Fibroblast of skin of scalp (primary cell): Measurements from ENCODE around the gene ZNF273. TPM values are rescaled to one million over a fixed set of nuclear protein-coding genes. Genes with fewer than 3 reads are reported as not detected.
A peak's percentile ranks its signal among the peaks of the same experiment; 100 is the strongest.
"Not testable (repeated sequence)": the region's sequence is repeated elsewhere in the genome, so short reads cannot be mapped to it uniquely, and the experiment has no call there.

Experiments
- DNase-seq: peaks from one replicate; pipeline ENCODE4 v3.0.0-alpha.2; 2013
- polyA plus RNA-seq, 2 experiments: library from polyadenylated mRNA; unstranded; fragments of 120-200 nt; gene quantifications; one replicate each; pipeline ENCODE4 v1.2.1, GENCODE V29; 2013; ENCODE audit not compliant: insufficient read length in 2 of 2

ZNF273 gene
- polyA plus RNA-seq (2013, experiment 1 of 2; ENCODE audit: insufficient read length), result 1.6 TPM
- polyA plus RNA-seq (2013, experiment 2 of 2; ENCODE audit: insufficient read length), result 1.9 TPM

DNA sequence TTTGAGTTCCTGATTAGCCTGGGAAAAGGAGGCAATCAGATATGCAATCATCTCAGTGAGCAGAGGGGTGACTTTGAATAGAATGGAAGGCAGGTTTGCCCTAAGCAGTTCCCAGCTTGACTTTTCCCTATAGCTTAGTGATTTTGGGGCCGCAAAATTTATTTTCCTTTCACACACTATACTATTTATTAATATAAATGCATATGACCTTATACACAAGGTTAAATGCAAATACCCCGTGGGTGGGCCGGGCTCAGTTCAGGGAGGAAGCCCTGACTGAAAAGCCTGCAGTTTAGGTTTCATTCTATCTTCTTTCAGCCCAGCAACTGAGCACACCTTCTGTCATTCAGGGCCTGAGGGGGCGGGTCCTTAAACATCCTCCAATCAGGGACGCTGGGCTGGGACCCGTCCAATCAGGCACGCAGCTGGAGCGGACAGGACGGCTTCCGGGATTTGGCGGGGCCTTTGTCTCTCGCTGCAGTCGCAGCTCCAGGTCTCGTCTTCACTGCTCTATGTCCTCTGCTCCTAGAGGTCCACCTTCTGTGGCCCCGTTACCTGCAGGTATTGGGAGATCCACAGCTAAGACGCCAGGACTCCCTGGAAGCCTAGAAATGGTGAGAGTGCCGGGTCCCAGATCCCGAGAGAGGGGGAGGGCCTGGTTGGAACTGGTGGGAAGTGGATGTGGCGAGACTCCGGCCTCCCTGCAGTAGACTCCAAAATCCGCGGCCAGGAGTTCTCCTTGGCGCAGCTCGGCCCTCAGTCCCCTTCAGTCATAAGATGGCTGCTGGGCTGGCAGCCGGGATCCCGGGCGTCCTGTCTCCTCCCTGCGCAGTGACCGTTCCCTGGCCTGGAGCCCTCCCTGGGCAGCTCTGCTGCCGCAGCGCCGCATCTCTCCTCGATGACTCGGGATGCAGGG, at the start of gene ZNF273:
ZNF273 (plus strand) TSS at position 468 of the 916 bp plus-strand sequence; CDS start at position 513, 45 bp downstream.
- DNase-seq, result peak; percentile 88

DNA sequence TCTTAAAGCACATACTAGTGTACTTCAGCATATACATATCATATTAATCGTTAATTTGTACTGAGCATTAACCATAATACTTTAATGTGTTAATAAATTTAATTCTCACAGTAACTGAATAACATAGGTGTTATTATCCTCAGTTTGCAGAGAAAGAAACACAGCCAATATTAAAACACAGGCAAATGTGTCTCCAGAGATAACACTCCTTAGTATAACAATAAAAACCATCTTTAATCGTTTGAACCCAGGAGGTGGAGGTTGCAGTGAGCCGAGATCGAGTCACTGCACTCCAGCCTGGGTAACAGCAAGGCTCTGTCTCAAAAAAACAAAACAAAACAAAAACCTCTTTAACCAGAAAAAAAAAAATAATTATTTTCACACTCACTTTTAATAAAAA, 49.4 kb upstream of the ZNF273 start:
- no peak for DNase-seq

DNA sequence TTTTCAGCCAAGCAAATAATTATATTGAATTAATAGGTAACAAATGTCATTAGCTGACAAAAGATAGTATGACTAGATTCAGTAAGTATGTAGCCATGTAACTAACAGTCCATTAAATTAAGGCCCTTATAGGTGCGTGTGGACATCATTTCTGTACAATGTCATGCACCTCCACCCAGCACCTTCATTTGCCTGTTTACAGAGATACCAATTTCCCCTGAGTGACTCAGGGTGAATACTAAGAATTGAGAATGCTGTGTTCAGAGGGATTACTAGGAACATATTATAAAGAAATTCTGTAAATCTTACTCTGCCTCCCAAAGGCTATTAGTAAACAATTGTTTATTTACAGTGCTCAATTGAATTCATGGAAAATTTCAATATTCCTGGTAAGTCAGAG, 48.1 kb upstream of the ZNF273 start:
- no peak for DNase-seq

DNA sequence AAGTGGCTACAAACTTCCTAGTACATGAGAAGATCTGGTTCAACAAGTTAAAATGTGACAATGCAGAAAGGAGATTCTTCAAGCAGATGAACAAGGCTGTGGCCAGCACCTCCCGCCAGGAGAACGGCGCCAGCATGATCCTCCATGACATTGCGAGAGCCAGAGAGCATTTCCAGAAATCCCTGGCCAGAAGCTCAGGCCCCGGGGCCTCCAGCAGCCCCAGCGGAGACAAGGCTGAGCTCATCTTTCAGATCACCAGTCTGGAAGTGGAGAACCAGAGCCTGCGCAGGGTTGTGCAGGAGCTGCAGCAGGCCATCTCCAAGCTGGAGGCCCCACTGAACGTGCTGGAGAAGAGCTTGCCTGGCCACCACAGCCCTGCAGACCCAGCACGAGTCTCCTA, 40.1 kb upstream of the ZNF273 start:
- no peak for DNase-seq

DNA sequence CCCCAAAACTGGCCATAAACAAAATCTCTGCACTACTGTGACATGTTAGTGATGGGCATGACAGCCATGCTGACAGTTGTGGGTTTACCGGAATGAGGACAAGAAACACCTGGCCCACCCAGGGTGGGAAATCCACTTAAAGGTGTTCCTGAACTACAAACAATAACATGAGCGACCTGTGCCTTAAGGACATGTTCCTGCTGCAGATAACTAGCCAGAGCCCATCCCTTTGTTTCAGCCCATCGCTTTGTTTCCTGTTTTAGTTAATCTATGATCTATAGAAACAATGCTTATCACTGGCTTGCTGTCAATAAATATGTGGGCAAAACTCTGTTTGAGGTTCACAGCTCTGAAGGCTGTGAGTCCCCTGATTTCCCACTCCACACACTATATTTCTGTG, 39.5 kb upstream of the ZNF273 start:
- not testable (repeated sequence) for DNase-seq

DNA sequence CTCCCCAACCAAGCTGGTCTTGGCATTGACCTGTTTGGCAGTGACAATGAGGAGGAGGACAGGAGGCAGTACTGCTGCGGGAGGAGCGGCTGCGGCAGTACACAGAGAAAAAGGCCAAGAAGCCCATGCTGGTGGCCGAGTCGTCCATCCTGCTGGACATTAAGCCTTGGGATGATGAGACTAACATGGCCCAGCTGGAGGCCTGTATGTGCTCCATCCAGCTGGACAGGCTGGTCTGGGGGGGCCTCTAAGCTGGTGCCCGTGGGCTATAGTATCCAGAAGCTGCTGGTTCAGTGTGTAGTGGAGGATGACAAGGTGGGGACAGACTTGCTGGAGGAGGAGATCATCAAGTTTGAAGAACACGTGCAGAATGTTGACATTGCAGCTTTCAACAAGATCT, 39.1 kb upstream of the ZNF273 start:
- no peak for DNase-seq

DNA sequence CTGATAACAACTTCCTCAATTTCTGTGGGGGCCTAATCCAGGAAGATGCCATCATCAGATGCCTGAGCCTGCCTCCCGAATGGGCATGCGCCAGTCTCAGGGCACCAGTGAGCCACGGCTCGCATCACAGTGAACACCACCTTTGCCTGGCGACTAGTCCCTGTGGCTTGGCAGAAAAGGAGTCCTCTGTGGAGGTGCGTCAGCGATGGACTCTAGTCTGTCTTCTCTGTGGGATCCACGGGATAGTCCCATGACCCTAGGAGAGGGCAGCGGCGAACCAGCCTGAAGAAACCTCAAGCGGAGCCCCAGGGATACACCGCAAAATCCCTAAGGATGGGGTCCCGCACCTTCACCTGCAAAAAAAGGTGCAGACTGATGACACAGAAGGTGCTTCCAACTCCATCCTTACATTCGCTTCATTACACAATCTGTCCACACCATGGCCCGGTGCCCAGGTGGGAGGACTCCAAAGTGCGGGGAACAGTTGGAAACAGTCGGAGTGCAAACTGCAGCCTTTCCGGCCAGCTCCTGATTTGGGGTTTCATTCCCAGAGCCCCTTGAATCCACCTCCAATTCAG, 35.1 kb upstream of the ZNF273 start:
- no peak for DNase-seq

DNA sequence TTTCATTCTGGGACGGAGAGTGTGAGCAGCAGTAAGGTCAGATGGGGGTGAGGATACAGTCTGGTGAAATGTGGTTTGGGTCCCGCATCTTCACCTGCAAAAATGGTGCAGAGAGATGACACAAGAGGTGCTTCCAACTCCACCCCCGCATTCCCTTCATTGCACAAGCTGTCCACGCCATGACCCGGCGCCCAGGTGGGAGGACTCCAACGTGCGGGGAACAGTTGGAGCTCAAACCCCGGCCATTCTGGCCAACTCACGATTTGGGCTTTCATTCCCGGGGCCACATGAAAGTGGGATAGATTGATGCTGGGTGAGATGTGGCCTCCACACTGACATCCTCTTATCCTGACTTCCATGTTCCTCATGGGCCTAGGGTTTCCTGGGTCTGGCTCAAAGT, 34.6 kb upstream of the ZNF273 start:
- DNase-seq, result no peak

DNA sequence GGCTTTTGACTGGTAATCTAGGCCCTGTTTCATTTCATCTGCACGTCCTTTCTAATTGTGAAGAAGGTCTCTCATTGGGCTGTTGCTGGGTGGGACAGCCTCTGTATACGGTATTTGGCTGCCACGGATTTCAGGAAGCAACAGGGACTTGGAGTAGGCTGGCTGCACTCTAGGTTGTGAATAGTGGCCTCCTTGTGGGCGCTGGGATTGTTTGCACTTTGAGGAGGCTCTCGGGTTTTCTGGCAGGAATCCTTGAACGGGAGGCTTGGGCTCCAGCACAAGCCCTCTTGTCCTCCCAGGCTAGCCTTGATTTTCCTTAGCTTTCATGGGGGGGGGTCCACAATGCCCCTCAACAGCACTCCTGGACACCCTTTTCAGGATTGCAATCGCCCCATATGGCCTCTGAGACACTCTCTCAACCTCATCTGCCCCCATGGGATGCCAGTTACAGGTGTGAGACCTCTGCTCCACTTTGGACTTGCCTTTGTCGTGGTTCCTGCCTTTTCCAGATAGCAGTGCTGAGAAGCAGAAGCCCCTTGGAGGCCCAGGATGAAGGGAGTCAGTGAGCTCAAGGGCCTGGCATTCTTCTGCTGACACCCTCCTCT, 33.9 kb upstream of the ZNF273 start:
- no peak for DNase-seq

DNA sequence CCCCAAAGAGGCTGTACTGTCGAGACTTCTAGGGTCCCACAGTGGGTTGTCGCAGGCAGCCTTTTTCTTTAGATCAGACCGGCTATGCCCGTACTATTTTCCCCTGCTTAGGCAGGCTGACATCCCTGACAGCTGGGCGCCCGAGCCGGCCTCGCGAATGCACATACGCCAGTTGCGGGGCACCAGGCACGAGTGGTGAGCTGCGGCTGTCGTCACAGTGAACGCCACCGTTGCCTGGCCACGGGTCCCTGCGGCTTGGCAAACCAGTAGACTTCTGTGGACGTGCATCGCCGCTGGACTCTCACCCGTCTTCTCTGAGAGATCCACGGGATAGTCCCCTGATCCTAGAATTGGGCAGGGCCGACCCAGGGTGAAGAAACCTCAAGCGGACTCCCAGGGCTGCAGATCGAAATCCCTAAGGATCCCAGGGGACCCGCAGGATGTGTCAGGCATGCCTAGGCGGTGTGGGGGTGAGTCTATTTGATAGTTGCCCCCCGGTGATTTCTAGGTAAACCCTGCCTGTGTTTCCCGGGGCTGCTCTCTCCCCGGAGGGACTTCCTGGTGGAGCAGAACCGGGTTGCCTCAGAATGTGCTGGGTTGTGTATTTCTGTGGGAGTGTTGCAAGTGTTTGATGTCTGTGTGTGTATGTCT, 33.0 kb upstream of the ZNF273 start:
- no peak for DNase-seq

DNA sequence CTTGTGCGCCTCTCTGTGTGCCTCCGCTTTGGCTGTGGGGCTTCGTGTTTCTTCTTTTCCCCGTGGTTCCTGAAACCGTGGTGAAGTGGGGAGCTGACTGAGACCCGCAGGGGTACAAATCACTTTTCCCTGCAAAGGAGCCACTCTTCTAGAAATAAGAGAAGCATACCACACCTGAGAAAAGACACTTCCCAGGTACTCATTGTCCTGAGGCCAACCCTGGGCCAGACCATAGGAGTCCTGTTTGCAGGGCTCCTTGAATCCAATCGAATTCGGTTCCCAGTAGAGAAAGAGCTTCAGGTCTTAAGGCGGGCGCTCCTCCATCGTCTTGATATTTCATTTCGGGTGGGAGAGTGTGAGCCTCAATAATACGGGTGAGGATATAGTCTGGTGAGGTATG, 32.4 kb upstream of the ZNF273 start:
- DNase-seq, result no peak

DNA sequence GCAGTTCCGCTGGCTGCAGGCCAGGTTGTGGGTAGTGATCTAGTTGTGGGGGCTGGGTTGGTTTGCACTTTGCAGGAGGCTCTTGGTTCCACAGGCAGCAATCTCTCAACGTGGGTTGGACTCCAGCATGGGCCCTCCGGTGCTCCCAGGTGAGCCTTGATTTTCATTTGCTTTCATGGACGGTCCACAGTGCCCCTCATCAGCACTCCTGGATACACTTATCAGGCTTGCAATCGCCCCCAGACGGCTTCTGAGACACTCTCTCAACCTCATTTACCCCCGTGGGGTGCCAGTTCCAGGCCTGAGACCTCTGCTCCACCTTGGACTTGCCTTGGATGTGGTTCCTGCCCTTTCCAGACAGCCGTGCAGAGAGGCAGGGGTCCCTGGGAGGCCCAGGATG, 31.3 kb upstream of the ZNF273 start:
- no peak for DNase-seq

DNA sequence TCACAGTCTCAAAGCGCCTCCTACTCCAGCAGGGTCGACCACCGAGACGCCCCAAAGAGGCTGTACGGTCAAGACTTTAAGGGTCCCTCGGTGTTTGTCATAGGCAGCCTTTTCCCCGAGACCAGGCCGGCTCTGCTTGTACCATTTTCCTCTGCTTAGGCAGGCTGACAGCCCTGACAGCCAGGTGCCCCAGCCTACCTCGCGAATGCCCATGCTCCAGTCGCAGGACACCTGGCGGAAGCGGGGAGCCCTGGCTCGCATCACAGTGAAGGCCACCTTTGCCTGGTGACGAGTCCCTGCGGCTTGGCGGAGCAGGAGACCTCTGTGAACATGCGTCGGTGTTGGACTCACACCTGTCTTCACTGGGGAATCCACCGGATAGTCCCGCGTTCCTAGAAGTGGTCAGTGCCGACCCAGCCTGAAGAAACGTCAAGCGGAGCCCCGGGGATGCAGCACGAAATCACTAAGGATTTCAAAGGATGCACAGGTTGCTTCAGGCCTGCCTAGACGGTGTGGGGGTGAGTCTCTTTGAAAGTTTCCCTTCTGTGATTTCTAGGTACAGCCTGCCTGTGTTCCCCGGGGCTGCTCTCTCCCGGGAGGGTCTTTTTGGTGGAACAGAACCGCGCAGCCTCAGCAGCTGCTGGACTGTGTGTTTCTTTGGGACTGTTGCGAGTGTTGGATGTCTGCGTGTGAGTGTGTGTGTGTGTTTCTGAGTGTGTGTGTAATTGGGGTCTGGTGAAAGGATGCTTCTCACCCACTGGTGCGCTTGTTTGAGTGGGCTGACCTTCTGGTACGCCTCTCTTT, 30.5 kb upstream of the ZNF273 start:
- DNase-seq, result no peak

DNA sequence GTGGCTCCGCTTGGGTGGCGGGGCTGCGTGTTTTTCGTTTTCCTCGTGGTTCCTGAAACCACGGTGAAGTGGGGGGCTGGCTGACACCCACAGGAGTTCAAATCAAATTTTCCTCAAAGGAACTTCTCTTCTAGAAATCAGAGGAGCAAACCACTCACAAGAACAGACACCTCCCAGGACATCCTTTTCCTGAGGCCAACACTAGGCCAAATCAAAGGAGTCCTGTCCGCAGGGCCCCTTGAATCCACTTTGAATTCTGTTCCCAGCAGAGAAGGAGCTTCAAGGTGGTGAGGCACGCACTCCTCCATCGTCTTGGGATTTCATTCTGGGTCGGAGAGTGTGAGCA, 29.9 kb upstream of the ZNF273 start:
- no peak for DNase-seq

DNA sequence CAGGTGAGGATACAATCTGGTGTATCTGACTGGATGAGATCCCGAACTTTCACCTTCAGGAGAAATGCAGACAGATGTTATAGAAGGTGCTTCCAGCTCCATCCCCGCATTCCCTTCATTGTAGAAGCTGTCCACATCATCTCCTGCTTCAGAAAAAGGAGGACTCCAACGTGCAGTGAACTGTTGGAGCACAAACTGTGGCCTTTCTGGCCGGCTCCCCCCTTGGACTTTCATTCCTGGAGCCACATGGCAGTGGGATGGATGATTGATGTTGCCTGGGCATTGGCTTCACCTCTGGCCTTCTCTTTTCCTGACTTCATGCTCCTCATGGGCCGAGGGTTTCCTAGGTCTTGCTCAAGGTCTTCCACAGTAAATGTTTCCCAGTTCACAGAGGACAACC, 29.6 kb upstream of the ZNF273 start:
- DNase-seq, result no peak

DNA sequence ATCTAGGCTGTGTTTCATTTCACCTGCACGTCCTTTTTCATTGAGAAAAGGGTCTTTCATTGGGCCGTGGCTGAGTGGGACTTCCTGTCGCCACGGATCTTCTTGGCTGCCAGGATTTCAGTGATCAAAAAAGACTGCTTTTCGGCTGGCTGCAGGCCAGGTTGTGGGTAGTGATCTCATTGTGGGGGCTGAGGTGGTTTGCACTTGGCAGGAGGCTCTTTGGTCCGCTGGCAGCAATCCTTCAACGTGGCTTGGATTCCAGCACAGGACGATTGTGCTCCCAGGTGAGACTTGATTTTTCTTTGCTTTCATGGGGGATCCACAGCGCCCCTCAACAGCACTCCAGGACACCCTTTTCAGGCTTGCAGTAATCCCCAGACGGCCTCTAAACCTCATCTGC, 29.0 kb upstream of the ZNF273 start:
- DNase-seq, result no peak

DNA sequence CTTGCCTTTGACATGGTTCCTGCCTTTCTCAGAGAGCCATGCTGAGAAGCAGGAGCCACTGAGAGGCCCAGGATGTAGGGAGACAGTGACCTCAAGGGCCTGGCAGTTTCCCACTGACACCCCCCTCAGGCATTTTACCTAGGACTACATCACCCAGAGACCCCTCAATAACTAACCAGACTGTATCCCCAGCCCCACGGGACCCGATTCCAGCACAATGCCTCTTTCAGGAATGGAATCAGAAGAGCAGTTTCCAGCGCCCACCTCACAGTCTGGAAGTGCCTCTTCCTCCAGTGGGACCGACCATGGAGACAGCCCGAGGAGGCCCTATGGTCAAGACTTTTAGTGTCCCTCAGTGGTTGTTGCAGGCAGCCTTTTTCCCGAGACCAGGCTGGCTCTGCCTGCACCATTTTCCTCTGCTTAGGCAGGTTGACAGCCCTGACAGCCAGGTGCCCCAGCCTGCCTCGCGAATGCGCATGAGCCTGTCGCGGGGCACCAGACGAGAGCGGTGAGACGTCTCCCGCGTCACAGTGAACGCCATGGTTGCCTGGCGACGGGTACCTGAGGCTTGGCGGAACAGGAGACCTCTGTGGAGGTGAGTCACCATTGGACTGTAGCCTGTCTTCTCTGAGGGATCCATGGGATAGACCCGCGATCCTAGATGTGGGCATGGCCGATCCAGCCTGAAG, 28.4 kb upstream of the ZNF273 start:
- DNase-seq, result no peak

DNA sequence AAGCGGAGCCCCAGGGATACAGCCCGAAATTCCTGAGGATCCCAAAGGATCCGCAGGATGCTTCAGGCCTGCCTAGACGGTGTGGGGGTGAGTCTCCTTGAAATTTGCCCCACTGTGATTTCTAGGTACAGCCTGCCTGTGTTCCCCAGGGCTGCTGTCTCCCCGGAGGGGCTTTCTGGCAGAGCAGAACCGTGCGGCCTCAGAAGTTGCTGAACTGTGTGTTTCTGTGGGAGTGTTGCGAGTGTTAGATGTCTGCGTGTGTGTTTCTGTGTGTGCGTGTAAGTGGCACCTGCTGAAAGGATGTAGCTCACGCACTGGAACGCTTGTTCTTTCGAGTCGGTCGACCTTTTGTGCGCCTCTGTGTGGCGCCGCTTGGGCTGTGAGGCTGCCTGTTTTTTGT, 27.8 kb upstream of the ZNF273 start:
- DNase-seq, result no peak

DNA sequence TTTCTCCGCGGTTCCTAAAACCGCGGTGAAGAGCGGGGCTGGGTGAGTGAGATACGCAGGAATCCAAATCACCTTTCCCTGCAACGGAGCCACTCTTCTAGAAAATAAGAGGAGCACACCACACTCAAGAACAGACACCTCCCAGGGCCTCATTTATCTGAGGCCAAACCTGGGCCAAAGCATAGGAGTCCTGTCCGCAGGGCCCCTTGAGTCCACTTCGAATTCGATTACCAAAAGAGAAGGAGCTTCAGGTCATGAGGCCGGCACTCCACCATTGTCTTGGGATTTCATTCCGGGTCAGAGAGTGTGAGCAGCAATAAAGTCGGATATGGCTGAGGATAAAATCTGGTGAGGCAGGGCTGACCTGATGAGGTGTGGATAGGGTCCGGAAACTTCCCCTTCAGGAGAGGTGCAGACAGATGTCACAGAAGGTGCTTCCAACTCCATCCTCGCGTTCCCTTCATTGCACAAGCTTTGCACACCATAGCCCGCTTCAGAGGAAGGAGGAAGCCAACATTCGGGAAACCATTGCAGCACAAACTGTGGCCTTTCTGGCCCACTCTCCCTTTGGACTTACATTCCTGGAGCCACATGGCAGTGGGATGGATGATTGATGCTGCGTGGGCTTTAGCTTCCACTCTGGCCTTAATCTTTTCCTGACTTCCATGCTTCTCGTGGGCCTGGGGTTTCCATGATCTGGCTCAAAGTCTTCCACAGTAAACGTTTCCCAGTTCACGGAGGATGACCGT, 27.2 kb upstream of the ZNF273 start:
- no peak for DNase-seq

DNA sequence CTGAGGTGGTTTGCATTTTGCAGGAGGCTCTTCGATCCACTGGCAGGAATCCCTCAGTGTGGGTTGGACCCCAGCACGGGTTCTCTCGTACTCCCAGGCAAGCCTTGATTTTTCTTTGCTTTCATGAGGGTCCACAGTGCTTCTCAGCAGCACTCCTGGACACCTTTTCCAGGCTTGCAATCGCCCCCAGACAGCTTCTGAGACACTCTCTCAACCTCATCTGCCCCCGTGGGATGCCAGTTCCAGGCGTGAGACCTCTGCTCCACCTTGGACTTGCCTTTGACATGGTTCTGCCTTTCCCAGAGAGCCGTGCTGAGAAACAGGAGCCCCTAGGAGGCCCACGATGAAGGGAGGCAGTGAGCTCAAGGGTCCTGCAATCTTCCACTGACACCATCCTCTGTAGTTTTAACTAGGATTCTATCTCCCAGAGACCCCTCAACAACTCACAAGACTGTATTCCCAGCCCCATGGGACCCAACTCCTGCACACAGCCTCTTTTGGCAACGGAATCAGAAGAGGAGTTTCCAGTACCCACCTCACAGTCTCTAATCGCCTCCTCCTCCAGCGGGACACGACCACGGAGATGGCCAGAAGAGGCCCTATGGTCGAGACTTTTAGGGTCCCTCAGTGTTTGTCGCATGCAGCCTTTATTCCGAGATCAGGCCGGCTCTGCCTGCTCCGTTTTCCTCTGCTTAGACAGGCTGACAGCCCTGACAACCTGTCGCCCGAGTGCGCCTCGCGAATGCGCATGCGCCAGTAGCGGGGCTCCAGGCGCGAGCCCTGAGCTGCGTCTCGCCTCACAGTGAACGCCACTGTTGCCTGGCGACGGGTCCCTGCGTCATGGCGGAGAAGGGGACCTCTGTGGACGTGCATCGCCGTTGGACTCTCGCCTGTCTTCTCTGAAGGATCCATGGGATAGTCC, 26.0 kb upstream of the ZNF273 start:
- DNase-seq, result no peak
